Coronary artery (tissue), 2 donors: ENCODE results near the gene OSBPL6.

Source experiments
- DNase-seq: peaks from one replicate; pipeline ENCODE4 v3.0.0-alpha.2; 2017; ENCODE audit warnings: low spot score
- H3K27ac ChIP-seq, 2 donors: fragments of 200-600 bp; sonication (generic); one replicate each; pipeline ENCODE4 v1.5.1; 2016 to 2019
- H3K4me3 ChIP-seq: fragments of 200-600 bp; sonication (generic); 2 replicates; pipeline ENCODE4 v1.5.1; 2016; ENCODE audit warnings: mild to moderate bottlenecking, moderate library complexity
- TF ChIP-seq, protein P1 (sequence below): fragments of 200-600 bp; sonication (generic); IDR thresholded peaks from one replicate; pipeline ENCODE4 v1.5.1; 2019; ENCODE audit warnings: antibody characterized with exemption

OSBPL6 gene

GRCh38 chr2:178243961-178244360, 49.6 kb downstream of the OSBPL6 start:
- Histone ChIP-seq H3K27ac (no peak overlapping the region), H3K4me3 (no peak overlapping the region)
- TF ChIP-seq, protein P1, sequence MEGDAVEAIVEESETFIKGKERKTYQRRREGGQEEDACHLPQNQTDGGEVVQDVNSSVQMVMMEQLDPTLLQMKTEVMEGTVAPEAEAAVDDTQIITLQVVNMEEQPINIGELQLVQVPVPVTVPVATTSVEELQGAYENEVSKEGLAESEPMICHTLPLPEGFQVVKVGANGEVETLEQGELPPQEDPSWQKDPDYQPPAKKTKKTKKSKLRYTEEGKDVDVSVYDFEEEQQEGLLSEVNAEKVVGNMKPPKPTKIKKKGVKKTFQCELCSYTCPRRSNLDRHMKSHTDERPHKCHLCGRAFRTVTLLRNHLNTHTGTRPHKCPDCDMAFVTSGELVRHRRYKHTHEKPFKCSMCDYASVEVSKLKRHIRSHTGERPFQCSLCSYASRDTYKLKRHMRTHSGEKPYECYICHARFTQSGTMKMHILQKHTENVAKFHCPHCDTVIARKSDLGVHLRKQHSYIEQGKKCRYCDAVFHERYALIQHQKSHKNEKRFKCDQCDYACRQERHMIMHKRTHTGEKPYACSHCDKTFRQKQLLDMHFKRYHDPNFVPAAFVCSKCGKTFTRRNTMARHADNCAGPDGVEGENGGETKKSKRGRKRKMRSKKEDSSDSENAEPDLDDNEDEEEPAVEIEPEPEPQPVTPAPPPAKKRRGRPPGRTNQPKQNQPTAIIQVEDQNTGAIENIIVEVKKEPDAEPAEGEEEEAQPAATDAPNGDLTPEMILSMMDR = no peak
- no peak for DNase-seq

GRCh38 chr2:178244777-178245176, 50.5 kb downstream of the OSBPL6 start:
- H3K27ac ChIP-seq = no peak overlapping the region
- DNase-seq = no peak

DNA sequence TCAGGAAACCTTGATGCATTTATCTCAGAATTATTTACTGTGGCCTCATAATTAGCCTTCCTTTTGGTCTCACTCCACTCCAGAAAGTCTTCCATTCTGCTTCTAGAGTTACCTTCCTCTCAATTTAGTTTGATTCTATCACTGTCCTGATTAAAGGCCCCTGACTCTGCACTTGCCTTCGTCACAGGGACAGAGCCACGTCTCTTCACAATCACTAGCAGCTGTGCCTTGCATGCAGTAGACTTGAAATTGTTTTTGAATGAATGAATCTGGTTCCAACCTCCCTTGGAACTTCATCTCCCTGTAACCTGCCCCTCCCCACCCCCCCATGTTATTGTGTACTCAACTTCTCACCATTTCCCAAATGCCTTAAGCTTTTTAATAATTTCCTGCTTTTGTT, 52.4 kb downstream of the OSBPL6 start:
- H3K4me3 ChIP-seq = no peak overlapping the region
- H3K27ac ChIP-seq = no peak overlapping the region
- TF ChIP-seq, protein P1 = no peak
- DNase-seq = no peak

More at GRCh38 chr2:178244777-178245176, 50.5 kb downstream of the OSBPL6 start:
- H3K4me3 ChIP-seq = no peak overlapping the region
- TF ChIP-seq, protein P1 = no peak

DNA sequence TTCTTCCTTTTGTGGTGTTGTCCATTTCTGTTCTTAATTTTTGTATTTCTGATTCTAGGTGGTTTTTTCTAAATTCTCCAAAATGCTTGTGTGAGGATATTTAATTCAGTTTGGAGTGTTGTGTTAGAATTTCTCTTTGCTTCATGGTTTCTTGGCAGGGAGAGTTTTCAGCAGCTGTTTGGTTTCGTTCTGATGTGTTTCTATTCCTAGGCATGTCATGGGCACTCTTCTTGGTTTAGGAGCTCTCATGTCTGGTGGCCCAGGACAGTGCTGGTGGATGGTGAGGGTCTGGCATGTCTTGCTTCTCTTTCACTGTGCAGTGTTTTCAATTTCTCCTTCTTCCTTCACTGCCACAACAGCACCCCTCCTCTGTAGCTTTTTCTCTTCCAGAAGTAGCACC, 52.9 kb downstream of the OSBPL6 start:
- Histone ChIP-seq H3K27ac (no peak overlapping the region), H3K4me3 (no peak overlapping the region)
- TF ChIP-seq, protein P1 = no peak
- DNase-seq = no peak

DNA sequence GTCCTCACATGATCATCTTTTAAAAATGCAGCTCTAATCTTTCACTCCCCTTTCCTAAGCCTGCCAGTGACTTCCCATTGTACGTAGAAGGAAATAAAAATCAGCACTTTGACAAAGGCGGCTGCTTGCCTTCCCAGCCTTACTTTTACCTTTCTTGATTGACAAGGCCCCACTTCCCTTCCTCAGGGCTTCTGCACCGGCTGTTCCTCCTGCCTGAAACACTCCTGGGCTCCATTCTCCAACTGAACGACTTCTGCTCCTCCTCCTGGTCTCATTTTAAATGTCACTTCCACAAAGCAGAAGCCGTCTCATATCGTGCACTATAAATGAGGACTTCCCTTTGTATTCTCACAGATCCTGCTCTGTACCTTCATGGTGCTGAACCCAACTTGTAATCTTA, 56.1 kb downstream of the OSBPL6 start:
- no peak overlapping the region for H3K4me3 ChIP-seq
- H3K27ac ChIP-seq = no peak overlapping the region
- TF ChIP-seq, protein P1 = no peak
- no peak for DNase-seq

DNA sequence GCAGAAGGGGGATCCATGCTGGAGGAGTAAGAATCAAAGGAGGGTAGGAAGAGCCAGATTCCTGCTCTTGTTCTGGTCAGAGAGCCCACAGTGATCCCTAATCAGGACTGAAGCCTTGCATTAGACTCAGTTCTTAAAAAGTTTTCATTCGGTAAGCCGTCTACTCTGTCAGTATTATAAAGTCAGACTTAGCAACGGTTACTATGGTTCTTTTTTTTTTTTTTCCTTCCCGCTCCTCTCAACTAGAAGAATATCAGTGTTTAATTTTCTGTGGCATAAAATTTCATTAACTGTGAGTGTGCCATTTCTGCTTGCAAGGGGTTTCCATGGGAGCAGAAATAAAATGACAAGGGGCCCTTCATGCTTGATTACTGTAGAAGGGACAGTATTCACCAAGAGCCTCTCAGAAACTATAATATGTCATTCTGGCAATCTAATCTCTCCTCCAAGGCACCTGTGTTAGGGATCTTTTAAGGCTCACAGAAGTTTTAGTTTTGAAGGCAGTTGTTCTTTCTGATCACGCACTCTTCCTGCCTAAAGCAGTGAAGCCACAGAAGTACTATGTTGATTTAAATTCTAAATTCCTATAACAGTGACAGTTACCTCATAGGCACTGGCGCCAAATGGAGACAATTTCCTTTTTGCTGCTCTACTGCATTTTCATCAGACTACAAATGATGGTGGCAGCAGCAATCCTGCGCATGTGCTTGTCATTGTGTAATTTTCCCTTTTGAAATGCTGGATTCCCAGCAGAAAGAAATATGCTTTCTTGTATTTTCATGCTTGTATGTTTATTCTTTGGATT, 57.0 kb downstream of the OSBPL6 start:
- no peak for DNase-seq
- no peak overlapping the region for H3K27ac ChIP-seq
- TF ChIP-seq, protein P1 = no peak
- no peak overlapping the region for H3K4me3 ChIP-seq

- H3K4me3 ChIP-seq = no peak overlapping the region
- TF ChIP-seq, protein P1 = no peak
- no peak for DNase-seq
- H3K27ac ChIP-seq = no peak overlapping the region
Measured at GRCh38 chr2:178256382-178257042, 62.2 kb downstream of the OSBPL6 start.
